Large intestine (tissue), 3 donors: ENCODE results near the gene ZNF280D. TPM values are rescaled to one million over a fixed set of nuclear protein-coding genes. Genes with fewer than 3 reads are reported as not detected.

Experiments
- DNase-seq, 2 donors: peaks; one replicate each; pipeline versions ENCODE4 v3.0.0 to v3.0.0-alpha.2; 2013
- H3K27ac ChIP-seq: one replicate; pipeline ENCODE4 v1.5.1; 2013; ENCODE audit warnings: low read length
- H3K27me3 ChIP-seq: 2 replicates; pipeline ENCODE4 v1.6.1; 2013; ENCODE audit warnings: low read length; ENCODE audit not compliant: control insufficient read depth, insufficient read depth
- H3K36me3 ChIP-seq: 2 replicates; pipeline ENCODE4 v1.6.1; 2013; ENCODE audit warnings: low read length; ENCODE audit not compliant: control insufficient read depth, insufficient read depth
- H3K4me1 ChIP-seq: one replicate; pipeline ENCODE4 v1.6.1; 2013; ENCODE audit warnings: low read length; ENCODE audit not compliant: control insufficient read depth, insufficient read depth
- H3K4me3 ChIP-seq: one replicate; pipeline ENCODE4 v1.5.1; 2013; ENCODE audit warnings: low read length
- H3K9me3 ChIP-seq: one replicate; pipeline ENCODE4 v1.6.1; 2013; ENCODE audit warnings: mild to moderate bottlenecking, low read depth, low read length, moderate library complexity; ENCODE audit not compliant: control insufficient read depth
- WGBS: methylation state at CpG from one replicate; pipeline ENCODE4 v1.1.5; 2013; ENCODE audit warnings: low lambda C conversion rate; ENCODE audit not compliant: insufficient coverage; 5-methylcytosine and 5-hydroxymethylcytosine counted together
- polyA plus RNA-seq: library from polyadenylated mRNA; unstranded; fragments of 120-200 nt; gene quantifications from one replicate; pipeline ENCODE4 v1.2.1, GENCODE V29; 2013

The ZNF280D gene
- polyA plus RNA-seq, 1 donor: 43.7 TPM

DNA sequence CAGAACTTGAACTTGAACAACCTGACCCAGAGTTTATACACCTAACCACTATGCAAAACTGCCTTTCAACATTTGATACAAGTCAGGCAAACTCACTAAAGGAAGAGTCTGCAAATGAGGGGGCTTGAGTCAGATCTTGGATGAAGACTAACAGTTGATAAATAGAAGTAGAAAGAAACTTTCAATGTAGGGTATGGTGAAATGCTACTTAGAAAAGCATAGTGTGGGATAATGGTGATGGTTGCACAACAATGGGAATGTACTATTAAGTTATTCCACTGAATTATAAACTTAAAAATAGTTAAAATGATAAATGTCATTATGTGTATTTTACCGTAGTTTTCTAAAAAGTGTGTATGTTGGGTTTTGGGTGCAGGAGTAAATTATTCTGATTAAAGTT, 19.7 kb upstream of the ZNF280D start:
- no peaks in the 10 kb centered on the region for H3K4me1 ChIP-seq
- no peak for DNase-seq
- 100% methylated on average over 1 of the region's 1 CpG for WGBS
- H3K27ac ChIP-seq: no peak overlapping the region
- H3K9me3 ChIP-seq: no peaks in the 10 kb centered on the region
- H3K4me3 ChIP-seq: no peak overlapping the region
- no peaks in the 10 kb centered on the region for H3K36me3 ChIP-seq
- H3K27me3 ChIP-seq: no peaks in the 10 kb centered on the region

DNA sequence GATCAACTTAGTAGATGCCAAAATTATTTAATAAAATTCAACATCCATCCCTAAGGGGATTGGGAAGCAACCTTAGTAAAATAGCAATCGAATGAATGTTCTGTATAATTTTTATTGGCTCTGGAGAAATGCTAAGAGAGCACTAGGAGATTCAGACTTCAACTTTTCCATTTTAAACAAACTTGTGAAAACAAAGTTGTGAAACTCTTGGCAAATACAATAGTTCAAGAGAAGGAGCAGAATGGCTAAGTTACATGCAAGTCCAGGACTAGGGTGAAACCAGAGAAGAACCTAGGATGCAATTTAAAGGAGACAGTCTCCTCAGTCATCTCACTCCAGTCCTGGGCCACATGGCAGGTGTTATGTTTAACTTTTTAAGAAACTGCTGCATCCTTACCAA, 16.7 kb upstream of the ZNF280D start:
- no peaks in the 10 kb centered on the region for H3K27me3 ChIP-seq
- no peak for DNase-seq
- no peaks in the 10 kb centered on the region for H3K36me3 ChIP-seq
- H3K4me1 ChIP-seq: no peaks in the 10 kb centered on the region
- H3K27ac ChIP-seq: no peak overlapping the region
- H3K4me3 ChIP-seq: no peak overlapping the region
- 100% methylated on average over 1 of the region's 1 CpG for WGBS
- H3K9me3 ChIP-seq: no peaks in the 10 kb centered on the region

DNA sequence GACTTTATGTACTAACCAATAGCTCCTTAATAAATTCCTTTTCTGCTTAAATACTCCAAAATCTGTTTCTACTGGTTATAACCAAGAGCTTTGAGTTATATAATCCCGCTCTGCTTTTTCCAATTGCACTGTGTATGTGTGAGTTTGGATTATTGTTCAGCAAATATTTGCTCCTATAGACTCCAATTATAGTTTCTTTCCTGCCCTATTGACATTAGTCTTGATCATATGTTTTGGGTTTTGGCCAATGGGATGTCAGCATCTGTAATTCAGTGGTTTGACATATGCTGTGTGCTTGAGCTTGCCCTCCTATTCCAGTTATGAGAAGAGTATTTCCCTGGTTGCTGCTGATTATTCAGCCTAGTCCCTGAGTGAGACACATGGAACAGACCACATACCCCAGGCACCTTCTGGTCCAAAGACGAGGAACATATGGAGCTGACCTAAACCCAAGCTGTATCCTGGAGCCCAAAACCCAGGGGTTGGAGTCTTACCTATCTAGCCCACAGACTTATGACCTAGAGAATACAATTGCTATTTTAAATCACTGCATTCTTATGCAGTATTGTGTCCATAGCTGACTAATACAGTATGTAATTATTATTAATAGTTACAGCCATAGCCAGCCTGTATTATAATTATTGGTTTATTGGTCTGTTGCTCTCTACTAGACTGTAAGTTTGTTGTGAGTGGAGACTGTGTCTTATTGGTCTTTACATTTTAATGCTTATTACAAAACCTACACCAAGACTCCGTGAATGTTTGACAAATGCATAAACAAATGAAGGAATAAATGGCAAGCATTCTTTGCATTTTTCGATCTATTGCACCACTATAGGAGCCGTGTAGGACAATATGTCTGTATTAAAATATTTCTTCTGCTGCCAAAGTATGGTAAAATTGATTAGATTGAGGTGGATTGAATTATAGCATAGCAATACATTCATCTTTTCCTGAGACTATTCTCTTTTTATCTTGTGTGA, 11.7 kb upstream of the ZNF280D start:
- no peak overlapping the region for H3K27ac ChIP-seq
- H3K4me3 ChIP-seq: no peak overlapping the region
- no CpG with 5 or more reads among the region's 5 CpGs for WGBS
- H3K9me3 ChIP-seq: no peaks in the 10 kb centered on the region
- DNase-seq: no peak
- H3K27me3 ChIP-seq: no peaks in the 10 kb centered on the region
- no peaks in the 10 kb centered on the region for H3K36me3 ChIP-seq
- H3K4me1 ChIP-seq: no peaks in the 10 kb centered on the region

DNA sequence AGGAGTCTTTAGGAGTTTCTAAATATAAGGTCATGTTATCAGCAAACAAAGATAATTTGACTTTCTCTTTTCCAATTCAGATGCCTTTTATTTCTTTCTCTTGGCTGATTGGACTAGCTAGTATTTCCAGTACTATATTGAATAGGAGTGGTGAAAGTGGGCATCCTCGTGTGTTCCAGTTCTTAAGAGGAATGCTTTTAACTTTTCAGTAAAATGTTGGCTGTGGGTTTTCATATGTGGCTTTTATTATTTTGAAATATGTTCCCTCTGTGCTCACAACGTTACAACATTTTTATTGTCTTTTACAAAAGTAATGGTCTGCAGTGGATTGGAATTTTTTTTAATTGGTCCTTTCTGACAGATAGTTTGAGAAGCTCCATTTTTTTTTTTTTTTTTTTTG, 8.2 kb upstream of the ZNF280D start:
- H3K4me1 ChIP-seq: no peaks in the 10 kb centered on the region
- H3K4me3 ChIP-seq: no peak overlapping the region
- no peak overlapping the region for H3K27ac ChIP-seq
- H3K36me3 ChIP-seq: no peaks in the 10 kb centered on the region
- no peaks in the 10 kb centered on the region for H3K27me3 ChIP-seq
- no peak for DNase-seq
- H3K9me3 ChIP-seq: no peaks in the 10 kb centered on the region
- no CpG with 5 or more reads among the region's 2 CpGs for WGBS

DNA sequence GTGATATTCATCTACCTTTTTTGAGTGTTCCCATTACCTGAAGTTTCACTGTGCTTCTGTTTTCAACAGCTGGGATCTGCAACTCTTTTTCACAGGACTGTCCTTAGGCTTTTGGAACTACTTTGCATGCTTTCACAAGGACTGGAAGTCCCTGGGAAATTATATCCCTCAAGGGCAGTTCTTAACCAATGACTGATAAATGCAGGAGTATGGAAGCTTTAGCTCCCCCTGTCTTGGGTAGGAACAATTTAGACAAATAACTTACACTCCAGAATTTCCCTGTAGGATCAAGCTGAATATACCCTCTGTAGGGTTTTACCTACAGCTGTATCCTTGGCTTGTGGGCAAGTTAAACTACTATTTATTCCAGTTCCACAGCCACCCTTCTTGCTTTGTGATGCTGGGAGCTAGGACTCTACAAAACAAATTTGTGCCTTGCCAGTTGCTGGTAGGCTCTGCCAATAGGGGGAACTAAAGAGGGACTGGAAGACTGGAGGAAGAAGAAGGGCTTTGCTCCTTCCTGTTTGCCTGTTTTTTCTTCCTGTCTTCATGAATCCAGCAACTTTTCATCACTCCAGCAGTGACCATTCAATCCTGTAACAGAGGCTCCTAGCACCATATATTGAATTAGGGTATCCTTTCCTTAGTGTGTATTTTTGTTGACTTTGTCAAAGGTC, 6.8 kb upstream of the ZNF280D start:
- DNase-seq: no peak
- Histone ChIP-seq H3K27ac (no peak overlapping the region), H3K4me1 (no peaks in the 10 kb centered on the region), H3K4me3 (no peak overlapping the region), H3K36me3 (no peaks in the 10 kb centered on the region), H3K27me3 (no peaks in the 10 kb centered on the region), H3K9me3 (no peaks in the 10 kb centered on the region)

DNA sequence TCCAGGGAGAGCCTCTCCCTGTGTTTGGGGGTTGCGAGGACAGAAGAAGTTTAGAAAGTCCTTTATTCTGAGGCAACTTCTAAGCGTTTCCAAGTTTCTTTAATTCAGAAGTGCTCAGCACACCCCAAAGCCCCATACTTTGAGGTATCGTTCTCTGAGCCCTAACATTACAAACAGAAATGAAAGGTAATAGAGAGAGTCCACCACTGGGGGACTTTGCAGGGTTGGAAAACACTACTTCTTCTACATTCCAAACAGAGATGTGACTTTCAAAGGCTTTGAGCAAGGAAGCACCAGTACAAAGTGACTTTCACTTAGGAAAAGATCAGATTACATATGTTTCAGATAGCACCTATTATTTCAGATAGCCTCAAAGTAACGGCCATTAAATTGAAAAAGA, 6.2 kb upstream of the ZNF280D start:
- H3K9me3 ChIP-seq: no peaks in the 10 kb centered on the region
- no peaks in the 10 kb centered on the region for H3K36me3 ChIP-seq
- no peaks in the 10 kb centered on the region for H3K4me1 ChIP-seq
- 100% methylated on average over 1 of the region's 4 CpGs for WGBS
- H3K27ac ChIP-seq: no peak overlapping the region
- no peak for DNase-seq
- H3K4me3 ChIP-seq: no peak overlapping the region
- H3K27me3 ChIP-seq: no peaks in the 10 kb centered on the region

DNA sequence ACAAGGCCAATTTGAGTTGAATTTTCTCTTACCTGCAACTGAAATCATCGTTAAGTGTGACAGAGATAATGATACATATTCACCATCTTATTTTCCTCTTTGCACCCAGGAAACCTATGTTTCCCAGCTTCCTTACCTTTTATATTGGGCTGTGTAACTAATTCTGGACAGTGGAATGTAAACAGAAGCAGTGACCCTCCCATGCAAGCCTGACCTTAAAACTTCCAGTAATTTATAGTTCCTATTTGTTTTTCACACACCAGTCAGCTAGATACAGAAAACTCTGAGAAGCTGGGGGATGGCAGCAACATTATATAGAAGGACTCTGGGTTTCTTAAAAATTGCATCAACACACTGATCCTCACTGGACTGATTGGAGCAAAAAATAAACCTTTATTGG, 4.5 kb upstream of the ZNF280D start:
- H3K4me1 ChIP-seq: peaks cover 4% of the 10 kb centered on the region
- DNase-seq: no peak
- no peak overlapping the region for H3K4me3 ChIP-seq
- no peaks in the 10 kb centered on the region for H3K27me3 ChIP-seq
- WGBS: no CpG with 5 or more reads among the region's 1 CpG
- no peak overlapping the region for H3K27ac ChIP-seq
- H3K9me3 ChIP-seq: peaks cover 4% of the 10 kb centered on the region
- H3K36me3 ChIP-seq: no peaks in the 10 kb centered on the region

DNA sequence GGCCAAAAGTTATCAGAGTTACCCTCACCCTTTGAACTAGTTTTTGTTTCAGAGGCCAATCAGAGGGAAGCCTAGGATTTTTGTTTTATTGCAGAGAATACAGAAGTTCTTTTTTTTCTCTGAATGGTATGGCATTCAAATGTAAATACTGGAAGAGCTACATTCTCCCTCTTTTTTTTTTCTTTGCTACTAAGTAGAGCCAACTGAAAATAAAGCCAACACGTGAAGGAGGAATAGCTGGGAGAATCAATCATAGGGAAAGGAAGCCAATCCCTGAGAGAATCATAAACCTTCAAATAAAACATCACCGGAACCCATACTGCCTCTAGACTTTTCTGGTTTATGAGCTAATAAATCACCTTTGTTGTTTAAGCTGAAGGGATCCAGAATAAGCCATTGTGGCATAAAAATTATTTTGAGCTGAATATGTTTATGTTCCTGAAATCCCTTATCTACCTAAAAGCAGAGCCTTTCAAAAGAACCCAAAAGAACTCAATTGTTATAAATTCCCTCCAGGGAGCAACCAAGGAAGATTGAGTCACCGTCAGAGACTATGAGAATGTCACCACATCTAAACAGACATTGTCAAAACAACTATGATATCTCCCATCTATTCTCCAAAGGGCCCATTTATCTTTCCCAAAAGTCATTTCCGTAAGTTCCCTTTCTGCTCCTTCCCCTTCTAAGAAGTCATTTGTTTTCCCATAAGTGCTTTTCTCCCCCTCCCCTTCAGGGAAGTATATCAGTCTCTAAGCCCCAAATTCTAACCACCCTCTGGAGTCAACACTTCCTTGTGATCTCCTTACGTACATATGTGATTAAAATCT, 3.8 kb upstream of the ZNF280D start:
- 73% methylated on average over 3 of the region's 5 CpGs for WGBS
- Histone ChIP-seq H3K27me3 (no peaks in the 10 kb centered on the region), H3K4me3 (no peak overlapping the region), H3K27ac (no peak overlapping the region), H3K4me1 (peaks cover 4% of the 10 kb centered on the region), H3K9me3 (peaks cover 4% of the 10 kb centered on the region), H3K36me3 (no peaks in the 10 kb centered on the region)
- no peak for DNase-seq

DNA sequence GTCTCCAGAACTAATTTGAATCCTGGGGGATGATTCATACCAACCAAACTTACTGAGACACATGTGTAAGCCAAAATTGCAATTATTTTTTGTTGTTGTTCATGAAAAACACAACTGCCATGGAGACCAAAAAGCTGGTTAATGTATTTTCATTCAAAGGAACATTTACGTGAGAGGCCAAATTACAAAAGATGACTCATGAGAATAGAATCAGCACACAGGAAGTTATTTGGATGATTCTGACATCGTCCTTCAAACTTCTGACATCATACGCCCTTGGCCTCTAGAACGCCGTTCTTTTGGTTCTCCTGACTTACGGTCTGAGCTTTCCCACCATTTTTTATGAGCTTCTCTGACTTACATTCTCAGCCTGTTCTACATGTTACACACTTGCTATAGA, 3.0 kb upstream of the ZNF280D start:
- 72% methylated on average over 3 of the region's 6 CpGs for WGBS
- peaks cover 11% of the 10 kb centered on the region for H3K4me1 ChIP-seq
- H3K36me3 ChIP-seq: no peaks in the 10 kb centered on the region
- H3K27me3 ChIP-seq: no peaks in the 10 kb centered on the region
- DNase-seq: peak in 1 of 2 donors; percentile 20
- no peak overlapping the region for H3K4me3 ChIP-seq
- H3K9me3 ChIP-seq: peaks cover 4% of the 10 kb centered on the region
- H3K27ac ChIP-seq: no peak overlapping the region

DNA sequence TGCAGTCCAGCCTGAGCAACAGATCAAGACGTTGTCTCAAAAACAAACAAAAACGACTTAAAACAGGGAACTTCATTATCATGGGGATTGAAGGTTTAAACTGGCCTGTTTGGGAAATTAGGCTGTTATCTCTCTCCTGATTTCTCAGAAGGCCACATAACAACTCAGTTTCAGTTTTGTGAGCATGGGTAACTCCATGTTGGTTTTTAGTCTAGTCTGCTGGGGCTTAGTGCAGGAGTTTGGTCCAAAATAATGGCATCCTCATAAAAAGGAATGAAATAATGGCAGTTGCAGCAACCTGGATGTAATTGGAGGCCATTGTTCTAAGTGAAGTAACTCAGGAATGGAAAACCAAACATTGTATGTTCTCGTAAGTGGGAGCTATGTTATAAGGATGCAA, 2.3 kb upstream of the ZNF280D start:
- no peak overlapping the region for H3K4me3 ChIP-seq
- H3K27me3 ChIP-seq: no peaks in the 10 kb centered on the region
- 100% methylated on average over 1 of the region's 3 CpGs for WGBS
- H3K4me1 ChIP-seq: peaks cover 12% of the 10 kb centered on the region
- no peak for DNase-seq
- H3K27ac ChIP-seq: no peak overlapping the region
- H3K9me3 ChIP-seq: peaks cover 4% of the 10 kb centered on the region
- H3K36me3 ChIP-seq: no peaks in the 10 kb centered on the region
